Measurements from ENCODE around the gene CDADC1. TPM values are rescaled to one million over a fixed set of nuclear protein-coding genes. Genes with fewer than 3 reads are reported as not detected.

The CDADC1 gene
- total RNA-seq, 2 experiments from 2014 or later, result 9.6 to 10.5 TPM

DNA sequence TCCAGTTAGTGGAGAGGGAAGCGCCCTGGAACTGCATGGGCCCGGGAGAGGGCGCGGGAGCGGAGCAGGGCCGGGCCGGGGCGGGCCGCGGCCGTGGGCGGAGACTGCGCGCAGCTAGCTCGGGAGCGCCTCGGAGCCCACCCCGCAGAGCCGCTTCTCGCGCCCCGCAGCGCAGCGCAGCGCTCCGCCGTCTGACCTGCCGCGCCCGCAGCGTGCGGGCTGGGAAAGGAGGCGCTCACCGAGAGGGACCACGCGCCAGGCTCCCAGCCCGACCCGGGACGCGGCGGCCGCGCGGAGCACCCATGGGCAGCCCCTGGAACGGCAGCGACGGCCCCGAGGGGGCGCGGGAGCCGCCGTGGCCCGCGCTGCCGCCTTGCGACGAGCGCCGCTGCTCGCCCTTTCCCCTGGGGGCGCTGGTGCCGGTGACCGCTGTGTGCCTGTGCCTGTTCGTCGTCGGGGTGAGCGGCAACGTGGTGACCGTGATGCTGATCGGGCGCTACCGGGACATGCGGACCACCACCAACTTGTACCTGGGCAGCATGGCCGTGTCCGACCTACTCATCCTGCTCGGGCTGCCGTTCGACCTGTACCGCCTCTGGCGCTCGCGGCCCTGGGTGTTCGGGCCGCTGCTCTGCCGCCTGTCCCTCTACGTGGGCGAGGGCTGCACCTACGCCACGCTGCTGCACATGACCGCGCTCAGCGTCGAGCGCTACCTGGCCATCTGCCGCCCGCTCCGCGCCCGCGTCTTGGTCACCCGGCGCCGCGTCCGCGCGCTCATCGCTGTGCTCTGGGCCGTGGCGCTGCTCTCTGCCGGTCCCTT lies 27.5 kb upstream of the CDADC1 start, which contains the start of gene MLNR:
Gene MLNR (plus strand): TSS at position 303 of the 820 bp plus-strand sequence. CDS start 0 bp downstream, at position 303.
- Mint-ChIP-seq H3K36me3 (ENCODE audit: low read depth) (no peaks in the 10 kb centered on the region), H3K4me1 (peaks cover 16% of the 10 kb centered on the region), H3K4me3 (peak within 1 kb of the TSS; percentile 52), H3K9me3 (no peaks in the 10 kb centered on the region), H3K27ac (no peak within 1 kb of the TSS), H3K27me3 (peaks cover 62% of the 10 kb centered on the region)
- CTCF ChIA-PET, result interaction anchor here (0.9 kb wide), 1 partner anchor 94 kb away, joined by 3 read pairs; no protein-coding TSS in a partner anchor
- POLR2A ChIA-PET, result no interaction called here
- peak; percentile 21 for DNase-seq

DNA sequence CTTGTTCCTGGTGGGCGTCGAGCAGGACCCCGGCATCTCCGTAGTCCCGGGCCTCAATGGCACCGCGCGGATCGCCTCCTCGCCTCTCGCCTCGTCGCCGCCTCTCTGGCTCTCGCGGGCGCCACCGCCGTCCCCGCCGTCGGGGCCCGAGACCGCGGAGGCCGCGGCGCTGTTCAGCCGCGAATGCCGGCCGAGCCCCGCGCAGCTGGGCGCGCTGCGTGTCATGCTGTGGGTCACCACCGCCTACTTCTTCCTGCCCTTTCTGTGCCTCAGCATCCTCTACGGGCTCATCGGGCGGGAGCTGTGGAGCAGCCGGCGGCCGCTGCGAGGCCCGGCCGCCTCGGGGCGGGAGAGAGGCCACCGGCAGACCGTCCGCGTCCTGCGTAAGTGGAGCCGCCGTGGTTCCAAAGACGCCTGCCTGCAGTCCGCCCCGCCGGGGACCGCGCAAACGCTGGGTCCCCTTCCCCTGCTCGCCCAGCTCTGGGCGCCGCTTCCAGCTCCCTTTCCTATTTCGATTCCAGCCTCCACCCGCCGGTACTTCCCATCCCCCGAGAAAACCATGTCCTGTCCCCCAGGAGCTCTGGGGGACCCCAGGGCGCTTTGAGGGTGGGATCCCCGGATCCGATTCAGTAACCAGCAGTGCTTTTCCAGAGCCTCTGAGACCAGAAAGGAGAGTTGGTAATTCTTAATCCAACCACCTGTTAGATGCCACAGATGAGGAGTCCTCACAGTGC lies 26.7 kb upstream of the CDADC1 start:
- no peak overlapping the region for H3K27ac Mint-ChIP-seq
- no peaks in the 10 kb centered on the region for H3K36me3 Mint-ChIP-seq (ENCODE audit: low read depth)
- H3K4me3 Mint-ChIP-seq, result peak overlapping the region; percentile 58
- peaks cover 12% of the 10 kb centered on the region for H3K4me1 Mint-ChIP-seq
- no peaks in the 10 kb centered on the region for H3K9me3 Mint-ChIP-seq
- H3K27me3 Mint-ChIP-seq, result peaks cover 62% of the 10 kb centered on the region
- CTCF ChIA-PET, result no interaction called here
- no peak for DNase-seq
- POLR2A ChIA-PET, result no interaction called here

DNA sequence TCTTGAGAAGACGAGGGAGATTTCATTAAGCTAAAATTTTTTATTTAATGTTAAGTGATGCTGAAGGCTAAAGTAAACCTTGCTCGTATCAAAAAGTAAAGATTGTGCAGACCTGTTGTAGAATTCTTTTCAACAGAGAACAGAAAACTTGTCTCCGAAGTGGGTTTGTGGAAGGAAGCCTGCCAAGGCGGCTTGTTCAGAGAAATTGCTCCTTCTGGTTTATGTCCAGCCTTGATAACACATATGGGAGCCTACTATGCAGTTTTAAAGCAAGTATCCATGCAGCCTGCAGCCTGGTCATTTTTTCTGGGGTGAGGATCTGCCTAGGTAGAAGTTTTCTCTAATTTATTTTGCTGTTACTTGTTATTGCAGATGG lies 26.1 kb upstream of the CDADC1 start:
- CTCF ChIA-PET, result no interaction called here

DNA sequence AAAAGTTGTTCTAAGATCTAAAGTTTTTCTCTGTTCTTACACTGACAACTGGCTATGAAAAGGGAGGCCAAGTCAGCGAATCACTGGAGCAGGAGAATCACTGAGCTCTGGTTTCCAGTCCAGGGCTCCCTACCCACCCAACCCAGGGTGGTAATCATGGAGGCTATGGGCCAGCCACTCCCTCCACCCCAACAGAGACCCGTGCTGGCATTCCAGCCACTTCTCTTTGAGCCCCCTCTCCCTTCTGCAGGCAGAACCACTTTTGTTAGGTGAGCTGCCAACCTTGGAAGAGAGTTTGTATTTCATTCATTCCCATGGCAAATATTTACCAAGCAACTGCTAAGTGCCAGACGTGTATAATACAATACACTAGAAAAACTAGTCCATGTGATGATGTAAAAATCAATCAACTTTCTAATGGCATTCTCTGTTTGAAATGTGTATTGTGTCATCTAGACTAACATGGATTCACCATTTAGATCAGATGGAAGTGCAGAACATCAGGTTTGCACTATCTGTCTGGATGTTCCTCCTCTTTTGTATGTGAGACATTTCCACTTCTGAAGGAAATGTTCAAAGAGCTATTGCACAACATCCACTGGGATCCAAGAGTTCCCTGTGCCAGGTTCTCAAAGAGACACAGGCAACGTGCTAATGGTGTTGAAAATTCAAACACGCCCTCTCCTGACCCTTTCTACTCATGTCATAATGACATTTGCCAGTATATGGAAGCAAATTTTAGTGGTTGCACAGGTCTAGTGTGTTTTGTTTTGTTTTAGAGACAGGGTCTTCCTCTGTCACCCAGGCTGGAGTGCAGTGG lies 22.3 kb upstream of the CDADC1 start:
- H3K36me3 Mint-ChIP-seq (ENCODE audit: low read depth), result no peaks in the 10 kb centered on the region
- H3K27ac Mint-ChIP-seq, result no peak overlapping the region
- peaks cover 44% of the 10 kb centered on the region for H3K27me3 Mint-ChIP-seq
- H3K9me3 Mint-ChIP-seq, result no peaks in the 10 kb centered on the region
- peaks cover 3% of the 10 kb centered on the region for H3K4me1 Mint-ChIP-seq
- CTCF ChIA-PET, result no interaction called here
- POLR2A ChIA-PET, result no interaction called here
- no peak for DNase-seq
- no peak overlapping the region for H3K4me3 Mint-ChIP-seq

More for the DNA sequence above, 26.1 kb upstream of the CDADC1 start:
- POLR2A ChIA-PET, result no interaction called here
- Mint-ChIP-seq H3K36me3 (ENCODE audit: low read depth) (no peaks in the 10 kb centered on the region), H3K27me3 (peaks cover 62% of the 10 kb centered on the region), H3K9me3 (no peaks in the 10 kb centered on the region), H3K4me3 (no peak overlapping the region), H3K27ac (no peak overlapping the region), H3K4me1 (peaks cover 7% of the 10 kb centered on the region)
- no peak for DNase-seq

DNA sequence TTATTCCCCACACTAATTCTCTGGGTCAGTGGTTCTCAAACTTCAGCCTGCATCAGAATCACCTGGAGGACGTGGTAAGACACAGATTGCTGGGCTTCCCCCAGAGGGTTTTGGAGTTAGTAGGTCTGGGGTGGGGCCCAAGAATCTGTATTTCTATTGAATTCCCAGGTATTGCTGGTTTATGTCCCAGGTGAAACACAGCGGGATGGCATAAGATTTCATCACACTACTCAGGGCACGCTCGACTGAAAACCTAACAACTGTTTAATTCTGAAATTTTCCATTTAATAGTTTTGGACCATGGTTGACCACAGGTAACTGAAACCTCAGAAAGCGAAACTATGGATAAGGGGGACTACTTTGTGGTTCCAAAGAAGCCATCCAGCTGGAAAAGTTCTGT lies 21.1 kb upstream of the CDADC1 start:
- POLR2A ChIA-PET, result no interaction called here
- CTCF ChIA-PET, result no interaction called here

DNA sequence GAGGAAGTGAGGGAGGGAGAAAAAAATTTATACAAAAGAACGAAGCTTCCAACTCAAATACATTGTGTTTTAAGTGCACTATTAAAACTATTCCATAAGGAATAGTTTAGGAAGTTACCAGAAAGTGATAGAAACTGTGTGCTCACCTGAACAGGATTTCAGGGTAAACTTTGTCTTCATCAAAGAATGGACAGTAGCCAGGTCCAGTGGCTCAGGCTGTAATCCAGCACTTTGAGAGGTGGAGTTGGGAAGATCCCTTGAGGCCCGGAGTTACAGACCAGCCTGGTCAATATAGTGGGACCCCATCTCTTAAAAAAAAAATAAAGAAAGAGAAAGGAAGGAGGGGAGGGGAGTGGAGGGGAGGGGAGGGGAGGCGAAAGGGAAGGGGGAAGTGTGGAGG lies 13.0 kb upstream of the CDADC1 start:
- H3K36me3 Mint-ChIP-seq (ENCODE audit: low read depth), result no peaks in the 10 kb centered on the region
- no peaks in the 10 kb centered on the region for H3K9me3 Mint-ChIP-seq
- ChIA-PET CTCF (no interaction called here), POLR2A (no interaction called here)
- no peaks in the 10 kb centered on the region for H3K4me1 Mint-ChIP-seq
- H3K27ac Mint-ChIP-seq, result no peak overlapping the region
- DNase-seq, result no peak
- peaks cover 10% of the 10 kb centered on the region for H3K27me3 Mint-ChIP-seq
- no peak overlapping the region for H3K4me3 Mint-ChIP-seq

More for the DNA sequence above, 21.1 kb upstream of the CDADC1 start:
- Mint-ChIP-seq H3K4me1 (no peaks in the 10 kb centered on the region), H3K27me3 (peaks cover 36% of the 10 kb centered on the region), H3K9me3 (no peaks in the 10 kb centered on the region), H3K27ac (no peak overlapping the region), H3K4me3 (no peak overlapping the region), H3K36me3 (ENCODE audit: low read depth) (no peaks in the 10 kb centered on the region)
- no peak for DNase-seq

DNA sequence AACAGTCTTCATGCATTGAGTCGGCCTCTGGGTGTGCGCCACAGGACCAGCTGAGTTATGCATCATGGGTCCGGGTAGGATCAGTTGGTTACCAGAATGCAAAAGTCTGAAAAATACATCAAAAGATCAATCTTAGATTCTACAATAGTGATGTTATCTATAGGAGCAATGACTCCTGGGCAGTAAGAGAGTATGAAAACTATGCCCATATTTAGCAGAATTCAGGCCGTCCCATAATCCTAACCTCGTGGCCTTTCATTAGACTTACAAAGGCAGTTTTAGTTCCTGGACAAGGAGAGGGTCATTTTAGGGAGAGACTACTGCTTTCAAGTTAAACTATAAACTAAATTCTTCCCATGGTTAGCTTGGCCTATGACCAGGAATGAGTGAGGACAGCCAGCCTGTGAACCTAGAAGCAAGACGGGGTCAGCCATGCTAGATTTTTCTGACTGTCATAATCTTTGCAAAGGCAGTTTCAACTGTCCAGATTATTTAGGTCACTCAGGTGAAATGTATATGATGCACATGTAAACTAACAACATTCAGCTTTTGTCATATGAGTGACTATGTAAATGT lies 11.8 kb upstream of the CDADC1 start:
- H3K27me3 Mint-ChIP-seq, result peaks cover 10% of the 10 kb centered on the region
- H3K27ac Mint-ChIP-seq, result no peak overlapping the region
- no peak for DNase-seq
- no peaks in the 10 kb centered on the region for H3K9me3 Mint-ChIP-seq
- H3K4me1 Mint-ChIP-seq, result no peaks in the 10 kb centered on the region
- no peak overlapping the region for H3K4me3 Mint-ChIP-seq
- no peaks in the 10 kb centered on the region for H3K36me3 Mint-ChIP-seq (ENCODE audit: low read depth)
- CTCF ChIA-PET, result interaction anchor here (0.7 kb wide), 1 partner anchor 402 kb away, joined by 3 read pairs; no protein-coding TSS in a partner anchor
- POLR2A ChIA-PET, result no interaction called here

DNA sequence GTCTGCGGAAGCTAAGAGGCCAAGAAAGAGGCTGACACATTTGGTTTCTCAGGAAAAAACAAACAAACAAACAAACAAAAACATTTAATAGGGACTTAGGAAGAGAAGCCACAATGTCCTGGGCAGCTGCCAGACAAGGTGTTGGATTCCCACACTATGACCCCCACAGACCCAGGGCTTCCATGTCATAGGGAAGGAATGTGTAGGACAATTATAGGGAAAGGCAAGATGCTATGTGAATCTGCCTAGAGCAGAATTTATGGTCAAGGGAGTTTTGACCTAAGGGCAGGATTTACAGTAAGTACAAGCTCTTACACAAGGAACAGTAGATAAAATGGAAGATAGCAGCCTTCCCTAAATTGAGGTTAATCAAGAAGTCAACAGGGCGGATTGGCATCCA lies 9.1 kb upstream of the CDADC1 start:
- ChIA-PET POLR2A (no interaction called here), CTCF (interaction anchor here (0.8 to 2.6 kb wide), 2 partner anchors 10 to 42 kb away, joined by 4 to 9 read pairs; partner anchors contain the start of gene CDADC1)
- H3K4me1 Mint-ChIP-seq, result no peaks in the 10 kb centered on the region
- H3K36me3 Mint-ChIP-seq (ENCODE audit: low read depth), result no peaks in the 10 kb centered on the region
- H3K27me3 Mint-ChIP-seq, result peaks cover 13% of the 10 kb centered on the region
- no peaks in the 10 kb centered on the region for H3K9me3 Mint-ChIP-seq
- no peak overlapping the region for H3K4me3 Mint-ChIP-seq
- peak overlapping the region; percentile 10 for H3K27ac Mint-ChIP-seq
- no peak for DNase-seq

DNA sequence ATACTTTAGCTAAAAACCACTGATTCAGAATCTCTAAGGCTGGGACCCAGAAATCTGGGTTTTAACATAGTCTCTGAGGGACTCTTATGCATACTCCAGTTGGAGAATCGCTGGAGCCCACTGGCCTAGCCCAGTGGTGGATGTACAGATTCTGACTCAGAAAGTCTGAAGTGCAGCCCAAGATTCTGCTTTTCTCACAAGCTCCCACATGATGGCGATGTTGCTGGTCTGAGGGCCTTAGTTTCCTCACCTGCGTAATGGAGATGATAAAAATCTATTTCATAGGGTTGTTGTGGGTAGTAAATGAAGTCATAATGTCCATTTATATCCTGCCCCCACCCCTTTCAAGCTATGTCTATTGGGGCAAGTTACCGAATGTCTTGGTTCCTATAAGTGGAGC lies 7.7 kb upstream of the CDADC1 start:
- no peak overlapping the region for H3K27ac Mint-ChIP-seq
- H3K4me3 Mint-ChIP-seq, result no peak overlapping the region
- ChIA-PET CTCF (interaction anchor here (0.9 to 2.6 kb wide), 9 partner anchors 8 to 366 kb away, joined by 3 to 9 read pairs (median 4); partner anchors contain the start of genes CDADC1 and FNDC3A), POLR2A (no interaction called here)
- no peaks in the 10 kb centered on the region for H3K4me1 Mint-ChIP-seq
- peaks cover 22% of the 10 kb centered on the region for H3K27me3 Mint-ChIP-seq
- DNase-seq, result peak; percentile 57
- no peaks in the 10 kb centered on the region for H3K36me3 Mint-ChIP-seq (ENCODE audit: low read depth)
- no peaks in the 10 kb centered on the region for H3K9me3 Mint-ChIP-seq

DNA sequence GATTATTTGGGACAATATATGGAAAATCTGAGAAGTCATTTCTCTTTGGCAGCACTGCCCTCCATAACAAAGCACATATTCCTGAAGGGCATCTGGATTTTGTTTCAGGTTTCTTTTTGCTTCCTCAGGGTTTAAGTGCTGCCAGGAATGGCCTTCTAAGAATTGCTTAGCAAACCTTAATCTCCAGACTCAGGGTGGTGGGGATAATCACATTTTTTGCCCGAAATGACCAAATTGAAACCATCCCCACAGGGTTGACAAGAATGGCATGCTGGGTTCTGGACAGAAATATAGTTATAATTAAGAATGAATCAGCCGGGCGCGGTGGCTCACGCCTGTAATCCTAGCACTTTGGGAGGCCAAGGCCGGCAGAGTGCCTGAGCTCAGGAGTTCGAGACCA lies 6.4 kb upstream of the CDADC1 start:
- Mint-ChIP-seq H3K4me1 (no peaks in the 10 kb centered on the region), H3K9me3 (no peaks in the 10 kb centered on the region), H3K4me3 (no peak overlapping the region), H3K27ac (no peak overlapping the region), H3K36me3 (ENCODE audit: low read depth) (no peaks in the 10 kb centered on the region), H3K27me3 (peaks cover 23% of the 10 kb centered on the region)
- POLR2A ChIA-PET, result no interaction called here
- CTCF ChIA-PET, result interaction anchor here (2.2 kb wide), 1 partner anchor 40 kb away, joined by 5 read pairs; no protein-coding TSS in a partner anchor
- no peak for DNase-seq

DNA sequence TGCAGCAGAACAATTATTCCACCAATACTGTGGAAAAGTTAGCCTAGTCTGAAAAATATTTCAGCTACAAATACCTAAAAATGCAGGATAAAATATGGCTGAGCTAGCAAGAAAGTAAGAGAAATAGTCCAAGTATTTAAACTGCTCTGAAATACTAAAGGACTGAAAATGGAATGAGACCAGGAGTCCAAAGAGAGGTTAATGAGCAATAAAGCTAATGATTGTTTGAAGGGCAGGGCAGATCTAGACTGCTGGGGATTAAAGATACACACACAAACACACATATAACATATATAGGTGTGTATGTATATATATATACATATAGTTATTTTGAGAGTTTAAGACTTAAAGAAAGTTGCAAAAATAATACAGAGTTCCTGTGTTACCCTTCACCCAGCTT lies 2.6 kb upstream of the CDADC1 start:
- ChIA-PET CTCF (interaction anchor here (0.7 to 1.1 kb wide), 2 partner anchors 17 to 36 kb away, joined by 3 read pairs; no protein-coding TSS in a partner anchor), POLR2A (no interaction called here)
- Mint-ChIP-seq H3K4me1 (peaks cover 23% of the 10 kb centered on the region), H3K4me3 (no peak overlapping the region), H3K27ac (no peak overlapping the region), H3K9me3 (no peaks in the 10 kb centered on the region), H3K27me3 (peaks cover 18% of the 10 kb centered on the region), H3K36me3 (ENCODE audit: low read depth) (peaks cover 2% of the 10 kb centered on the region)
- DNase-seq, result no peak

Data from activated CD4-positive, alpha-beta T cell treated with anti-CD3 and anti-CD28 coated beads, Interleukin-2, amount 10 ng/mL, durations not matched to agents 7 days and 5 days (primary cell).